ENCODE data around the gene PLA2G4E.

PLA2G4E gene

GRCh38 chr15:42009474-42009873, 11.4 kb downstream of the PLA2G4E start:
- H3K79me2 ChIP-seq: no peaks in the 10 kb centered on the region
- no peak overlapping the region for H3K9ac ChIP-seq
- no peak overlapping the region for H3K27ac ChIP-seq
- H3K4me2 ChIP-seq (ENCODE audit: low read length): no peak overlapping the region
- H3K9me3 ChIP-seq (ENCODE audit: control insufficient read depth, low read length): no peaks in the 10 kb centered on the region
- H2AFZ ChIP-seq: no peak overlapping the region
- H3K4me1 ChIP-seq: no peaks in the 10 kb centered on the region
- no peaks in the 10 kb centered on the region for H3K36me3 ChIP-seq (ENCODE audit: control insufficient read depth, insufficient read depth, low read length)
- no peaks in the 10 kb centered on the region for H3K27me3 ChIP-seq (ENCODE audit: control insufficient read depth, insufficient read depth, low read length)
- no peak overlapping the region for H3K4me3 ChIP-seq (ENCODE audit: low read depth, low read length)
- TF ChIP-seq CTCF (IDR thresholded peaks at IDR 0.05): no peak

- Histone ChIP-seq H3K4me3 (ENCODE audit: low read depth, low read length) (no peak overlapping the region), H3K4me1 (no peaks in the 10 kb centered on the region), H3K27ac (no peak overlapping the region), H3K9ac (no peak overlapping the region), H2AFZ (no peak overlapping the region), H3K27me3 (ENCODE audit: control insufficient read depth, insufficient read depth, low read length) (no peaks in the 10 kb centered on the region), H3K9me3 (ENCODE audit: control insufficient read depth, low read length) (no peaks in the 10 kb centered on the region), H3K4me2 (ENCODE audit: low read length) (no peak overlapping the region), H3K79me2 (no peaks in the 10 kb centered on the region), H3K36me3 (ENCODE audit: control insufficient read depth, insufficient read depth, low read length) (no peaks in the 10 kb centered on the region)
- no peak for TF ChIP-seq CTCF (IDR thresholded peaks at IDR 0.05)
These were observed 11.8 kb downstream of the PLA2G4E start for GRCh38 chr15:42009022-42009421.

- no peak overlapping the region for H3K4me3 ChIP-seq (ENCODE audit: low read depth, low read length)
These were observed 13.5 kb downstream of the PLA2G4E start for GRCh38 chr15:42007386-42007785.

GRCh38 chr15:42002333-42002732, 18.5 kb downstream of the PLA2G4E start:
- no peaks in the 10 kb centered on the region for H3K4me1 ChIP-seq
- no peak for TF ChIP-seq CTCF (IDR thresholded peaks at IDR 0.05)

More at GRCh38 chr15:42007386-42007785, 13.5 kb downstream of the PLA2G4E start:
- H3K4me1 ChIP-seq: no peaks in the 10 kb centered on the region
- H3K9ac ChIP-seq: no peak overlapping the region
- H3K36me3 ChIP-seq (ENCODE audit: control insufficient read depth, insufficient read depth, low read length): no peaks in the 10 kb centered on the region
- H3K79me2 ChIP-seq: no peaks in the 10 kb centered on the region
- no peak for TF ChIP-seq CTCF (IDR thresholded peaks at IDR 0.05)
- H3K9me3 ChIP-seq (ENCODE audit: control insufficient read depth, low read length): no peaks in the 10 kb centered on the region
- H2AFZ ChIP-seq: no peak overlapping the region
- H3K27me3 ChIP-seq (ENCODE audit: control insufficient read depth, insufficient read depth, low read length): no peaks in the 10 kb centered on the region
- no peak overlapping the region for H3K27ac ChIP-seq
- no peak overlapping the region for H3K4me2 ChIP-seq (ENCODE audit: low read length)

GRCh38 chr15:42001236-42001635, 19.6 kb downstream of the PLA2G4E start:
- no peak for TF ChIP-seq CTCF (IDR thresholded peaks at IDR 0.05)
- no peak overlapping the region for H2AFZ ChIP-seq
- no peak overlapping the region for H3K27ac ChIP-seq
- no peak overlapping the region for H3K4me2 ChIP-seq (ENCODE audit: low read length)
- H3K9ac ChIP-seq: no peak overlapping the region
- no peaks in the 10 kb centered on the region for H3K9me3 ChIP-seq (ENCODE audit: control insufficient read depth, low read length)
- no peaks in the 10 kb centered on the region for H3K4me1 ChIP-seq
- H3K79me2 ChIP-seq: no peaks in the 10 kb centered on the region
- H3K4me3 ChIP-seq (ENCODE audit: low read depth, low read length): no peak overlapping the region
- H3K27me3 ChIP-seq (ENCODE audit: control insufficient read depth, insufficient read depth, low read length): no peaks in the 10 kb centered on the region
- H3K36me3 ChIP-seq (ENCODE audit: control insufficient read depth, insufficient read depth, low read length): no peaks in the 10 kb centered on the region

More at GRCh38 chr15:42002333-42002732, 18.5 kb downstream of the PLA2G4E start:
- Histone ChIP-seq H2AFZ (no peak overlapping the region), H3K36me3 (ENCODE audit: control insufficient read depth, insufficient read depth, low read length) (no peaks in the 10 kb centered on the region), H3K9ac (no peak overlapping the region), H3K79me2 (no peaks in the 10 kb centered on the region), H3K27ac (no peak overlapping the region), H3K4me2 (ENCODE audit: low read length) (no peak overlapping the region), H3K27me3 (ENCODE audit: control insufficient read depth, insufficient read depth, low read length) (no peaks in the 10 kb centered on the region), H3K4me3 (ENCODE audit: low read depth, low read length) (no peak overlapping the region), H3K9me3 (ENCODE audit: control insufficient read depth, low read length) (no peaks in the 10 kb centered on the region)
